ENCODE results near the gene CLP1. TPM values are rescaled to one million over a fixed set of nuclear protein-coding genes. Genes with fewer than 3 reads are reported as not detected.

The CLP1 gene
- total and polyA plus RNA-seq, 10 of the 15 experiments (the other 5 are each of a cell fraction or from before 2014, with no cell fraction given) = 19.9 to 45.7 (median 27.8) TPM

DNA sequence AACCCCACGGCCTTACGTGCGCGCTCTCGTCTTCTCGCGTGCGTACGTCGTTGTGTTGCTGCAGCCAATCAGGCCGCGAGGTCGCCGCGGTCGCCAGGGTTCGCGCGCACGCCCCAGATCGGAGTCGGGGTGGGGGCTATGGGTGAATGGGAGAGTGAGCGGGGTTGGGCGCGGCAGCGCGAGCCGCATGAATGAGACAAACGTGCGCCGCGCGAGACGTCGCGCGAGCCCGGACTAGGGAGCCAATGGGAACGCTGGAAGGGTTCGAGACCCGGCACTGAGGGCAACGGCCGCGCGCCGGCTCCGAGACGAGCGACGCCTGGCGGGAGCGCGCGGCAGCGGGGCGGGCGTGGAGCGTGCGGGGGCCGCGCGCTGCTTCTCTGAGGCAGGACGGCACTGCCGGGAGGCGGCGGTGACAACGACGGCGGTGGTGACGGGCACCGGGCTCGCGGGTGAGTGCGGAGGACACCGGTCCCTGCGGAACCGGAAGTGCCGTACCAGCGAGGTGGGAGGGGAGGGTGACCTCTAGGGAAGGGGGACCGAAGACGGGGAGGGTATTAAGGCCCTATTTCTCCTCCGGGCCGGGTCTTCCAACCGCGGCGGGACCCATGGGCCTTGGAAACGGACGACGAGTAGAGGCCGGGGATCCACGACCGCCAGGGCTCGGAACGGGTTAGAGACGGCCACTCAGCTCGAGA is 10.3 kb downstream of the CLP1 start, which contains the start of gene ZDHHC5 (continued):
- TF ChIP-seq CEBPB (IDR thresholded peaks at IDR 0.05; ENCODE audit: borderline replicate concordance in 1 of 2, low read depth in 2 of 2, low read length in 2 of 2) (no peak), ZNF217 (IDR thresholded peaks at IDR 0.05) (no peak), GABPA (IDR thresholded peaks at IDR 0.05; ENCODE audit: low read depth) (peak; percentile 71; the same call in 1 of the 2 replicates), STAT1 (conservative IDR thresholded peaks at IDR 0.05) (0 out of 2 replicates have a peak, but pooled peaks have one; percentile 18), POLR2AphosphoS5 (IDR thresholded peaks at IDR 0.05; ENCODE audit: low read length) (peak; percentile 87), TCF7 (IDR thresholded peaks at IDR 0.05; ENCODE audit: borderline replicate concordance) (no peak), JUND (IDR thresholded peaks at IDR 0.05; ENCODE audit: low read depth, low read length) (no peak), SRF (IDR thresholded peaks at IDR 0.05; ENCODE audit: low read depth in 2 of 2, low read length in 2 of 2) (no peak), RBBP5 (conservative IDR thresholded peaks at IDR 0.05) (no peak), IRF4 (IDR thresholded peaks at IDR 0.05; ENCODE audit: low read depth, low read length) (no peak), NFYA (IDR thresholded peaks at IDR 0.05; ENCODE audit: borderline replicate concordance, low read depth, low read length) (no peak), MTA3 (IDR thresholded peaks at IDR 0.05; ENCODE audit: borderline replicate concordance, low read length) (no peak), ZNF622 (IDR thresholded peaks at IDR 0.05) (no peak), EED (IDR thresholded peaks at IDR 0.05; ENCODE audit: low read depth) (no peak), GATAD2B (conservative IDR thresholded peaks at IDR 0.05; ENCODE audit: low read depth) (peak; percentile 83), SMC3 (IDR thresholded peaks at IDR 0.05; ENCODE audit: borderline replicate concordance, low read length) (no peak), TBL1XR1 (IDR thresholded peaks at IDR 0.05; ENCODE audit: low read depth, low read length) (no peak), SUPT20H (IDR thresholded peaks at IDR 0.05; ENCODE audit: borderline replicate concordance, control insufficient read depth, low read depth, low read length) (no peak), PRDM15 (CRISPR knock-in tag; IDR thresholded peaks at IDR 0.05) (no peak), RAD51 (IDR thresholded peaks at IDR 0.05) (no peak), ZZZ3 (IDR thresholded peaks at IDR 0.05; ENCODE audit: control insufficient read depth, insufficient read length, low read depth) (no peak), E4F1 (IDR thresholded peaks at IDR 0.05; ENCODE audit: borderline replicate concordance, partially characterized antibody) (no peak), TARDBP (IDR thresholded peaks at IDR 0.05; ENCODE audit: borderline replicate concordance) (no peak), CHD4 (IDR thresholded peaks at IDR 0.05) (no peak), HDAC6 (IDR thresholded peaks at IDR 0.05; ENCODE audit: unreplicated experiment) (no peak)
- TF ChIP-seq, protein P1, sequence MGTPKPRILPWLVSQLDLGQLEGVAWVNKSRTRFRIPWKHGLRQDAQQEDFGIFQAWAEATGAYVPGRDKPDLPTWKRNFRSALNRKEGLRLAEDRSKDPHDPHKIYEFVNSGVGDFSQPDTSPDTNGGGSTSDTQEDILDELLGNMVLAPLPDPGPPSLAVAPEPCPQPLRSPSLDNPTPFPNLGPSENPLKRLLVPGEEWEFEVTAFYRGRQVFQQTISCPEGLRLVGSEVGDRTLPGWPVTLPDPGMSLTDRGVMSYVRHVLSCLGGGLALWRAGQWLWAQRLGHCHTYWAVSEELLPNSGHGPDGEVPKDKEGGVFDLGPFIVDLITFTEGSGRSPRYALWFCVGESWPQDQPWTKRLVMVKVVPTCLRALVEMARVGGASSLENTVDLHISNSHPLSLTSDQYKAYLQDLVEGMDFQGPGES (IDR thresholded peaks at IDR 0.05) = no peak
